PC-3 (cell line): ENCODE measurements around the gene THADA. TPM values are rescaled to one million over a fixed set of nuclear protein-coding genes. Genes with fewer than 3 reads are reported as not detected.

Source experiments
- ATAC-seq: fragments of 200-7000 bp; cut with Tn5 transposase; 2 replicates; pipeline ENCODE4 v1.9.1; 2020; ENCODE audit warnings: mild to moderate bottlenecking, moderate library complexity
- BruUV-seq: library from RNA; stranded (reverse); fragments of 400-500 nt; replicated peaks from 2 replicates; lab custom pipeline; 2021; lab: Mats Ljungman, UMichigan
- CTCF ChIA-PET: fragments of 300-600 bp; sonication (Branson Sonifier 250); formaldehyde crosslinking; loops from one replicate; lab custom pipeline; 2022; ENCODE audit warnings: antibody characterized with exemption; lab: Charles Lee
- POLR2A ChIA-PET: fragments of 300-600 bp; sonication (Branson Sonifier 250); formaldehyde crosslinking; loops from one replicate; lab custom pipeline; 2022; ENCODE audit warnings: antibody characterized with exemption; ENCODE audit not compliant: unreplicated experiment; lab: Charles Lee
- DNase-seq: peaks from one replicate; pipeline ENCODE4 v3.0.0-alpha.2; 2015
- H2AFZ ChIP-seq: fragments of 300-600 bp; sonication (generic); 2 replicates; pipeline ENCODE4 v1.6.0; 2016; ENCODE audit warnings: antibody characterized with exemption, low read length
- H3F3A ChIP-seq: fragments of 300-600 bp; sonication (generic); one replicate; pipeline ENCODE4 v1.6.0; 2017; ENCODE audit warnings: antibody characterized with exemption, low read length, control low read depth, mild to moderate bottlenecking; ENCODE audit not compliant: unreplicated experiment
- H3K27ac ChIP-seq: fragments of 300-600 bp; sonication (generic); 2 replicates; pipeline ENCODE4 v1.5.1; 2016; ENCODE audit warnings: mild to moderate bottlenecking, low read length
- H3K27me3 ChIP-seq: fragments of 300-600 bp; sonication (generic); 2 replicates; pipeline ENCODE4 v1.6.1; 2016; ENCODE audit warnings: low read length, mixed read lengths
- H3K36me3 ChIP-seq: fragments of 300-600 bp; sonication (generic); 2 replicates; pipeline ENCODE4 v1.6.1; 2016; ENCODE audit warnings: low read depth, mixed run types, low read length, mixed read lengths
- H3K4me1 ChIP-seq: fragments of 300-600 bp; sonication (generic); 2 replicates; pipeline ENCODE4 v1.5.1; 2016; ENCODE audit warnings: low read length; ENCODE audit not compliant: insufficient read depth
- H3K4me2 ChIP-seq: fragments of 300-600 bp; sonication (generic); 2 replicates; pipeline ENCODE4 v1.6.0; 2016; ENCODE audit warnings: low read length
- H3K4me3 ChIP-seq: fragments of 300-600 bp; sonication (generic); 2 replicates; pipeline ENCODE4 v1.5.1; 2016; ENCODE audit warnings: mild to moderate bottlenecking, low read length, mixed read lengths
- H3K79me2 ChIP-seq: fragments of 300-600 bp; sonication (generic); 2 replicates; pipeline ENCODE4 v1.6.1; 2017; ENCODE audit warnings: low read length, mixed read lengths
- H3K9ac ChIP-seq: fragments of 300-600 bp; sonication (generic); 2 replicates; pipeline ENCODE4 v1.6.0; 2016; ENCODE audit warnings: mild to moderate bottlenecking, low read length
- H3K9me2 ChIP-seq: fragments of 300-600 bp; sonication (generic); replicated peaks from 2 replicates; pipeline ENCODE4 v1.6.1; 2016; ENCODE audit warnings: mixed run types, low read length, mixed read lengths
- H3K9me3 ChIP-seq: fragments of 300-600 bp; sonication (generic); 2 replicates; pipeline ENCODE4 v1.6.1; 2016; ENCODE audit warnings: low read length, mixed read lengths
- H4K20me1 ChIP-seq: fragments of 300-600 bp; sonication (generic); 2 replicates; pipeline ENCODE4 v1.6.1; 2016; ENCODE audit warnings: low read length, mixed read lengths
- EZH2 ChIP-seq: fragments of 300-600 bp; sonication (generic); IDR thresholded peaks from one replicate; pipeline ENCODE4 v1.6.1; 2017; ENCODE audit warnings: antibody characterized with exemption, mild to moderate bottlenecking, low read length; ENCODE audit not compliant: unreplicated experiment
- EZH2phosphoT487 ChIP-seq: fragments of 300-600 bp; sonication (generic); IDR thresholded peaks from 2 replicates; pipeline ENCODE4 v1.6.1; 2018; ENCODE audit warnings: mild to moderate bottlenecking, antibody characterized with exemption, low read length, borderline replicate concordance
- intact Hi-C: fragments of 100-400 bp; cut with micrococcal nuclease; formaldehyde crosslinking; loops from 2 replicates; pipeline ENCODE4 v1.9.0; 2023
- total RNA-seq: library from RNA; depleted of rRNA; stranded (reverse); fragments of >200 nt; gene quantifications from 2 replicates; pipeline ENCODE4 v1.2.3, GENCODE V29; 2014
- TF ChIP-seq, protein P1 (sequence below): fragments of 300-600 bp; sonication (generic); conservative IDR thresholded peaks from 2 replicates; pipeline ENCODE4 v1.5.1; 2017; ENCODE audit warnings: antibody characterized with exemption, low read depth, mild to moderate bottlenecking, low read length

The THADA gene
- total RNA-seq, 1 experiment from 2014 or later = 33.6 TPM

- Histone ChIP-seq H3K9me3 (no peaks in the 10 kb centered on the region), H3K4me3 (peak overlapping the region; percentile 88), H3F3A (peaks cover 14% of the 10 kb centered on the region), H3K9ac (peak overlapping the region; percentile 98), H3K27ac (peak overlapping the region; percentile 90), H3K79me2 (peaks cover 50% of the 10 kb centered on the region), H3K4me1 (peaks cover 43% of the 10 kb centered on the region), H3K27me3 (no peaks in the 10 kb centered on the region), H3K36me3 (peaks cover 21% of the 10 kb centered on the region), H4K20me1 (peaks cover 22% of the 10 kb centered on the region), H2AFZ (peak overlapping the region; percentile 94), H3K9me2 (no peaks in the 10 kb centered on the region), H3K4me2 (peak overlapping the region; percentile 84)
- TSS peak; percentile 74 for BruUV-seq
- intact Hi-C loops = loop anchor here (2.0 to 10.0 kb wide), 3 partner anchors 41 to 395 kb away; no protein-coding TSS in a partner anchor
- ChIA-PET POLR2A (no interaction called here), CTCF (interaction anchor here (0.5 to 0.8 kb wide), 5 partner anchors 10 to 524 kb away, joined by 3 read pairs; no protein-coding TSS in a partner anchor)
- TF ChIP-seq EZH2 = no peak
- TF ChIP-seq, protein P1, sequence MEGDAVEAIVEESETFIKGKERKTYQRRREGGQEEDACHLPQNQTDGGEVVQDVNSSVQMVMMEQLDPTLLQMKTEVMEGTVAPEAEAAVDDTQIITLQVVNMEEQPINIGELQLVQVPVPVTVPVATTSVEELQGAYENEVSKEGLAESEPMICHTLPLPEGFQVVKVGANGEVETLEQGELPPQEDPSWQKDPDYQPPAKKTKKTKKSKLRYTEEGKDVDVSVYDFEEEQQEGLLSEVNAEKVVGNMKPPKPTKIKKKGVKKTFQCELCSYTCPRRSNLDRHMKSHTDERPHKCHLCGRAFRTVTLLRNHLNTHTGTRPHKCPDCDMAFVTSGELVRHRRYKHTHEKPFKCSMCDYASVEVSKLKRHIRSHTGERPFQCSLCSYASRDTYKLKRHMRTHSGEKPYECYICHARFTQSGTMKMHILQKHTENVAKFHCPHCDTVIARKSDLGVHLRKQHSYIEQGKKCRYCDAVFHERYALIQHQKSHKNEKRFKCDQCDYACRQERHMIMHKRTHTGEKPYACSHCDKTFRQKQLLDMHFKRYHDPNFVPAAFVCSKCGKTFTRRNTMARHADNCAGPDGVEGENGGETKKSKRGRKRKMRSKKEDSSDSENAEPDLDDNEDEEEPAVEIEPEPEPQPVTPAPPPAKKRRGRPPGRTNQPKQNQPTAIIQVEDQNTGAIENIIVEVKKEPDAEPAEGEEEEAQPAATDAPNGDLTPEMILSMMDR = peak; percentile 25; the same call in 1 of the 2 replicates
- ATAC-seq (peak; percentile 61), DNase-seq (peak; percentile 79)
Measured at GRCh38 chr2:43219383-43220228, 376.2 kb downstream of the THADA start.

DNA sequence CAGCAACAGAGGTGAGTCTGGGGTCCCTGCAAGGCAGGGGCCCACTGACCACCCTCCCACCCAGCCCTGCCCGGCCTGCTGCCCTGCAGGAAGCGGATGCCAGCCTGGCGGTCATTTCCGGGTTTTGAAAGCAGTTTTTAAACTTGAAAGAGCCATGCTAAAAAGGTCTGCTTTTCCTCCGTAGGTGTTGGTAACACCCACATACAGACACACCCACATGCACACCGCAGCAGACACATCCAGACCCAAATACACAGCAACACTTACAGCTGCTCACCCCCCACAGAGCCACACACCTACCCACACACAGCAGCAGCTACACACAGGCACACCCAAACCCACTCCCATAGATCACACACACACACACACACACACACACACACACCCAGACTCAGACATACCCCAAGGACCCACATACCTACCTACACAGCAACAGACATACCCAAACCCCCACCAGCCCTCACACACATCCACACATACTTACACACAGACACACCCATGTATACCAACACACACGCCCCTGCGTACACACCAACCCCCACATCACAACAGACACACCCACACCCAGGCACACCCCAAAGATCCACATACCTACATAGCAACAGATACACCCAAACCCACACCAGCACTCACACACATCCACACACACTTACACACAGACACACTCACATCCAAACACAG, 377.0 kb downstream of the THADA start:
- Histone ChIP-seq H3K9me3 (no peaks in the 10 kb centered on the region), H3K4me1 (peaks cover 43% of the 10 kb centered on the region), H2AFZ (peak overlapping the region; percentile 94), H3K27me3 (no peaks in the 10 kb centered on the region), H3K9me2 (no peaks in the 10 kb centered on the region), H3K9ac (peak overlapping the region; percentile 98), H3K79me2 (peaks cover 42% of the 10 kb centered on the region), H3K4me3 (peak overlapping the region; percentile 88), H3K27ac (peak overlapping the region; percentile 90), H4K20me1 (peaks cover 18% of the 10 kb centered on the region), H3K36me3 (peaks cover 17% of the 10 kb centered on the region), H3K4me2 (peak overlapping the region; percentile 84), H3F3A (peaks cover 14% of the 10 kb centered on the region)
- CTCF ChIA-PET = no interaction called here
- no TSS peak for BruUV-seq
- DNase-seq (peak; percentile 40), ATAC-seq (peak; percentile 7; the same call in 1 of the 2 replicates)
- POLR2A ChIA-PET = no interaction called here
- intact Hi-C loops = loop anchor here (2.0 kb wide), 1 partner anchor 40 kb away; no protein-coding TSS in a partner anchor
- TF ChIP-seq, protein P1 = no peak
- TF ChIP-seq EZH2phosphoT487 (no peak), EZH2 (no peak)
